ENCODE data around the gene GRAP2. TPM values are rescaled to one million over a fixed set of nuclear protein-coding genes. Genes with fewer than 3 reads are reported as not detected.
"Not testable (repeated sequence)": the region's sequence is repeated elsewhere in the genome, so short reads cannot be mapped to it uniquely, and the experiment has no call there.

The GRAP2 gene
- total RNA-seq, 4 donors from 2014 or later, result 5.8 to 92.4 (median 6.1) TPM

DNA sequence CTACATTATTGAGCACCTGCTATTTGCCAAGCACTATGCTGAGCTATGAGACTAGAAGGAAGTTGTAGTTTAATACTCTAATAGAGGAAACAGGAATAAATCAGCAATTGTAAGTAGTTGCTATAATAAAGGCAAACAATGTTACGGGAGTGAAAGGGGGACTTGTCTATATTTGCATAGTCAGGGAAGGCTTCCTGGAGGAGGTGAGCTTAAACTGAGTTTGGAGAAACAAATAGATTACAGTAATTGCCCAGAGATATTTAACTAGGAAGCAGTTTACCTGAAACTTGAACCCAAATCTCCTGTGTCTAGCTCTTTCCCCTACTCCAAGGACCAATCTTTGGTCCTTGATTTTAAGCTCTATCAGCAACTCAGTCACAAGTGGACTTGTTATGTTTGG lies 5.2 kb upstream of the GRAP2 start:
- Histone ChIP-seq H3K27ac (no peak overlapping the region), H3K9me3 (no peaks in the 10 kb centered on the region), H3K4me1 (peaks cover 0 to 4% (median 0%) of the 10 kb centered on the region in 4 donors), H3K4me3 (no peak overlapping the region), H3K27me3 (no peaks in the 10 kb centered on the region), H3K36me3 (no peaks in the 10 kb centered on the region)
- DNase-seq, result no peak
- TF ChIP-seq, protein P1, sequence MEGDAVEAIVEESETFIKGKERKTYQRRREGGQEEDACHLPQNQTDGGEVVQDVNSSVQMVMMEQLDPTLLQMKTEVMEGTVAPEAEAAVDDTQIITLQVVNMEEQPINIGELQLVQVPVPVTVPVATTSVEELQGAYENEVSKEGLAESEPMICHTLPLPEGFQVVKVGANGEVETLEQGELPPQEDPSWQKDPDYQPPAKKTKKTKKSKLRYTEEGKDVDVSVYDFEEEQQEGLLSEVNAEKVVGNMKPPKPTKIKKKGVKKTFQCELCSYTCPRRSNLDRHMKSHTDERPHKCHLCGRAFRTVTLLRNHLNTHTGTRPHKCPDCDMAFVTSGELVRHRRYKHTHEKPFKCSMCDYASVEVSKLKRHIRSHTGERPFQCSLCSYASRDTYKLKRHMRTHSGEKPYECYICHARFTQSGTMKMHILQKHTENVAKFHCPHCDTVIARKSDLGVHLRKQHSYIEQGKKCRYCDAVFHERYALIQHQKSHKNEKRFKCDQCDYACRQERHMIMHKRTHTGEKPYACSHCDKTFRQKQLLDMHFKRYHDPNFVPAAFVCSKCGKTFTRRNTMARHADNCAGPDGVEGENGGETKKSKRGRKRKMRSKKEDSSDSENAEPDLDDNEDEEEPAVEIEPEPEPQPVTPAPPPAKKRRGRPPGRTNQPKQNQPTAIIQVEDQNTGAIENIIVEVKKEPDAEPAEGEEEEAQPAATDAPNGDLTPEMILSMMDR (IDR thresholded peaks at IDR 0.05), result no peak
- TF ChIP-seq POLR2A (IDR thresholded peaks at IDR 0.05), result no peak

DNA sequence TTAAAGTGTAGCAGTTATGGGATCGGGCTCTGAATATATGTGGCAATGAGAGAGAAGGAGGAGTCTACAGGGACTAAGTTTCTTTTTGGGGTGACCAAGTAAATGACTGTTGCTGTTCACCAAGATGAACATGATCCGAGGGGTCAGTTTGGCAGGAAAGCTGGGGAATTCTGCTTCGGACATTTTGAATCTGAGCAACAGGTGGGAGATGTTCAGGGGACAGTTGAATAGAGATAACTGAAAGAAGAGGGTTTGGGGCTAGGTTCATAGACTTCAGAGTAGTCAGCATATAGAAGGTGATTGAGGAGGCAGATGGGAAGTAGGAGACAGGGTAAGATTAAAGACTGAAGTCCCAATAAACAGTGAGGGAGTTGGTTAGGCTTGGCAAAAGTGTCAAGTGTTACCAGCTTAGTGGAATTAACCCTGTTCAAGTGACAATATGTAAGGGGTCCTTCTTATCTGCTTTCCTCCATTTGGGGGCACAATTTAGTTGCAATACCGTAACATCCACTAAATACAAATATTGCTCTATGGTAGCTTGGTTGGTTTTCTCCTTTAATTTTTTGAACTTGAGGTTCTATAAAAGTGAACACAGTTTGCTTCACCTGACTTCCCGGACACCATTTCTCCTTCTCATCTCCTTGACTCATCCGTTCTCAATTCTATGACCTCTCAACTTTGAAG lies 4.4 kb upstream of the GRAP2 start:
- H3K9me3 ChIP-seq, result no peaks in the 10 kb centered on the region
- no peak overlapping the region for H3K27ac ChIP-seq
- DNase-seq, result no peak
- H3K27me3 ChIP-seq, result no peaks in the 10 kb centered on the region
- H3K36me3 ChIP-seq, result no peaks in the 10 kb centered on the region
- TF ChIP-seq POLR2A (IDR thresholded peaks at IDR 0.05), result no peak
- TF ChIP-seq, protein P1 (IDR thresholded peaks at IDR 0.05), result no peak
- peaks cover 0 to 4% (median 0%) of the 10 kb centered on the region in 4 donors for H3K4me1 ChIP-seq
- H3K4me3 ChIP-seq, result no peak overlapping the region

- no peaks in the 10 kb centered on the region for H3K27me3 ChIP-seq
- H3K27ac ChIP-seq, result no peak overlapping the region
- no peak overlapping the region for H3K4me3 ChIP-seq
- H3K36me3 ChIP-seq, result no peaks in the 10 kb centered on the region
- no peak for TF ChIP-seq POLR2A (IDR thresholded peaks at IDR 0.05)
- TF ChIP-seq, protein P1 (IDR thresholded peaks at IDR 0.05), result no peak
- DNase-seq, result no peak
- H3K4me1 ChIP-seq, result peaks cover 0 to 4% (median 0%) of the 10 kb centered on the region in 4 donors
- no peaks in the 10 kb centered on the region for H3K9me3 ChIP-seq
Observed at GRCh38 chr22:39897841-39898240, 3.0 kb upstream of the GRAP2 start.

- H3K27me3 ChIP-seq, result no peaks in the 10 kb centered on the region
Observed at GRCh38 chr22:39898997-39899396, 1.9 kb upstream of the GRAP2 start.

DNA sequence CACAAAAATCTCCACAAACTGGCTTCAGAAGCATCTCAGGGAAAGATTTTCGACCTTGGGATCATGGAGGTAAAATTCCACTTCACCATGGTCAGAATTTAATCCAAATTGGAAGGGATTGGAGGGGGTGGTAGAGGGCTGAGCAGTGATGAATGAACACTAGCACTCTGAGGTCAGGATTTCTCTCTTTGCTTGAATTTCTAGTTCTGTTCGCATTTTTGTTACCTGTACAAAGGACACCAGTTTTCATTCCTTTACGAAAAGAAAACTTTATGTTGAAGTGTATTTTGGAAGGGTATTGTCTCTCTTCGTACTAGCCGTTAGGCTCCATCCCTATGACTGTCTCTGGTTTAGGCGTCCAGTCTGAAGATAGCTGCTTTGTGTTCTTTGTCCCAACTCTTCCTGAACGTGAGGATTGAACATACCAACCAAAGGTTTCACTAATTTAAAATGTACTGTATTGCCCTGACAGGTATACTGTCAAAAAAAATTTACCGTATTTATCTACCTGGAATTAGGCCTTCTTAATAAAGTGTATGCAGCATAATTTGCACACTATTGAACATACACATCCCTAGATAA lies 772 bp downstream of the GRAP2 start:
- no peak for DNase-seq
- Histone ChIP-seq H3K27ac (peak overlapping the region; percentile 29 to 74 (median 62)), H3K36me3 (no peaks in the 10 kb centered on the region), H3K9me3 (no peaks in the 10 kb centered on the region), H3K4me1 (peaks cover 0 to 4% (median 0%) of the 10 kb centered on the region in 4 donors), H3K27me3 (no peaks in the 10 kb centered on the region), H3K4me3 (peak overlapping the region; percentile 16 to 37 (median 30))
- TF ChIP-seq, protein P1 (IDR thresholded peaks at IDR 0.05), result no peak

More at GRCh38 chr22:39898997-39899396, 1.9 kb upstream of the GRAP2 start:
- DNase-seq, result peak in 2 of 3 donors; percentile 55 to 56
- TF ChIP-seq, protein P1 (IDR thresholded peaks at IDR 0.05), result no peak
- no peak for TF ChIP-seq POLR2A (IDR thresholded peaks at IDR 0.05)
- Histone ChIP-seq H3K9me3 (no peaks in the 10 kb centered on the region), H3K27ac (peak overlapping the region in 1 of 4 donors; percentile 74), H3K4me3 (no peak overlapping the region), H3K36me3 (no peaks in the 10 kb centered on the region), H3K4me1 (peaks cover 0 to 4% (median 0%) of the 10 kb centered on the region in 4 donors)

DNA sequence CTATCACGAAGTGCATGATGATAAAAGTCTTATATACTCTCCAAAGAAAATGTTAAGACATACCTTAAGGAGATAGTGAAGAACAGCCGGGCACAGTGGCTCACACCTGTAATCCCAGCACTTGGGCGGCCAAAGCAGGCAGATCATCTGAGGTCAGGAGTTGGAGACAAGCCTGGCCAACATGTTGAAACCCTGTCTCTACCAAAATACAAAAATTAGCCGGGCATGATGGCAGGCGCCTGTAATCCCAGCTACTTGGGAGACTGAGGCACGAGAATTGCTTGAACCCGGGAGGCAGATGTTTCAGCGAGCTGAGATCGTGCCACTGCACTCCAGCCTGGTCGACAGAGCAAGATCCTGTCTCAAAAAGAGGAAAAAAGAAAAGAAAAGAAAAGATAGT lies 3.1 kb downstream of the GRAP2 start:
- H3K4me1 ChIP-seq, result not testable (repeated sequence)

More for the DNA sequence above, 3.1 kb downstream of the GRAP2 start:
- Histone ChIP-seq H3K27ac (peak overlapping the region; percentile 45 to 64 (median 57)), H3K4me3 (peak overlapping the region in 3 of 4 donors; percentile 2 to 24 (median 4))
- H3K27me3 ChIP-seq, DNase-seq, H3K36me3 ChIP-seq, H3K9me3 ChIP-seq: not testable (repeated sequence)

Measured in Peyer's patch (tissue), 4 donors.